Liver (tissue), 9 donors: ENCODE measurements around the gene ORMDL2. TPM values are rescaled to one million over a fixed set of nuclear protein-coding genes. Genes with fewer than 3 reads are reported as not detected.

ENCODE experiments used
- DNase-seq: peaks from one replicate; pipeline ENCODE4 v3.0.0-alpha.2; 2017; ENCODE audit warnings: low spot score
- H3K27ac ChIP-seq, 2 donors: one replicate each; pipeline ENCODE4 v1.7.0; 2013; ENCODE audit warnings: inconsistent platforms in 2 of 2, low read length in 2 of 2, control low read depth in 1 of 2, low read depth in 1 of 2, mild to moderate bottlenecking in 1 of 2
- H3K27me3 ChIP-seq, 4 donors: one replicate each; pipeline versions ENCODE4 v1.6.1 to v1.7.0; 2013; ENCODE audit warnings: low read length in 3 of 4, inconsistent platforms in 1 of 4, mild to moderate bottlenecking in 1 of 4, moderate library complexity in 1 of 4; ENCODE audit not compliant: control insufficient read depth in 4 of 4, insufficient read depth in 4 of 4
- H3K36me3 ChIP-seq, 4 donors: one replicate each; pipeline versions ENCODE4 v1.6.1 to v1.7.0; 2013; ENCODE audit warnings: low read length in 3 of 4, mild to moderate bottlenecking in 3 of 4, low read depth in 1 of 4, moderate library complexity in 1 of 4; ENCODE audit not compliant: control insufficient read depth in 4 of 4, insufficient read depth in 3 of 4
- H3K4me1 ChIP-seq, 4 donors: one replicate each; pipeline versions ENCODE4 v1.6.1 to v1.7.0; 2013; ENCODE audit warnings: low read length in 3 of 4, mild to moderate bottlenecking in 3 of 4, moderate library complexity in 1 of 4; ENCODE audit not compliant: control insufficient read depth in 4 of 4, insufficient read depth in 4 of 4
- H3K4me3 ChIP-seq, 3 donors: one replicate each; pipeline versions ENCODE4 v1.6.1 to v1.7.0; 2013; ENCODE audit warnings: low read length in 3 of 3, control low read depth in 1 of 3, low read depth in 1 of 3, mild to moderate bottlenecking in 1 of 3
- H3K9ac ChIP-seq, 2 donors: one replicate each; pipeline ENCODE4 v1.7.0; 2013; ENCODE audit warnings: low read length in 2 of 2, mild to moderate bottlenecking in 2 of 2, moderate library complexity in 2 of 2, control low read depth in 1 of 2, low read depth in 1 of 2
- H3K9me3 ChIP-seq, 4 donors: one replicate each; pipeline versions ENCODE4 v1.6.1 to v1.7.0; 2013; ENCODE audit warnings: low read length in 3 of 4; ENCODE audit not compliant: control insufficient read depth in 4 of 4
- EGR1 ChIP-seq, 2 donors: IDR thresholded peaks; 2 replicates each; pipeline ENCODE4 v1.6.1; 2016 to 2018; ENCODE audit warnings: antibody characterized with exemption in 2 of 2, low read depth in 2 of 2
- FOXA1 ChIP-seq: IDR thresholded peaks from 2 replicates; pipeline ENCODE4 v1.6.1; 2016; ENCODE audit warnings: antibody characterized with exemption
- FOXA2 ChIP-seq: IDR thresholded peaks from 2 replicates; pipeline ENCODE4 v1.6.1; 2016; ENCODE audit warnings: antibody characterized with exemption
- HNF4A ChIP-seq, 2 donors: conservative IDR thresholded peaks; 2 replicates each; pipeline ENCODE4 v1.6.1; 2016; ENCODE audit warnings: antibody characterized with exemption in 2 of 2, mild to moderate bottlenecking in 2 of 2
- HNF4G ChIP-seq: IDR thresholded peaks from 2 replicates; pipeline ENCODE4 v1.6.1; 2016; ENCODE audit warnings: antibody characterized with exemption
- JUND ChIP-seq, 2 donors: IDR thresholded peaks; 2 replicates each; pipeline ENCODE4 v1.6.1; 2016; ENCODE audit warnings: antibody characterized with exemption in 2 of 2
- NR2F2 ChIP-seq: IDR thresholded peaks from 2 replicates; pipeline ENCODE4 v1.6.1; 2016; ENCODE audit warnings: antibody characterized with exemption
- RAD21 ChIP-seq, 2 donors: IDR thresholded peaks; 2 replicates each; pipeline ENCODE4 v1.6.1; 2016; ENCODE audit warnings: antibody characterized with exemption in 2 of 2, mild to moderate bottlenecking in 2 of 2
- RXRA ChIP-seq, 2 donors: IDR thresholded peaks; 2 replicates each; pipeline ENCODE4 v1.6.1; 2017 to 2018; ENCODE audit warnings: antibody characterized with exemption in 2 of 2, mild to moderate bottlenecking in 1 of 2
- SP1 ChIP-seq: IDR thresholded peaks from 2 replicates; pipeline ENCODE4 v1.6.1; 2018; ENCODE audit warnings: antibody characterized with exemption, mild to moderate bottlenecking
- TAF1 ChIP-seq: conservative IDR thresholded peaks from 2 replicates; pipeline ENCODE4 v1.6.1; 2016; ENCODE audit warnings: antibody characterized with exemption, mild to moderate bottlenecking
- YY1 ChIP-seq: IDR thresholded peaks from 2 replicates; pipeline ENCODE4 v1.6.1; 2016; ENCODE audit warnings: antibody characterized with exemption, mild to moderate bottlenecking
- WGBS: extraction: QIAGEN DNeasy Blood & Tissue Kit; methylation state at CpG from one replicate; pipeline ENCODE4 v1.1.7; 2013; 5-methylcytosine and 5-hydroxymethylcytosine counted together
- polyA plus RNA-seq, 2 donors: library from polyadenylated mRNA; stranded (reverse) in 1 of 2; unstranded in 1 of 2; fragments of 200-250 nt in 1 of 2; fragments of >200 nt in 1 of 2; fragmentation: Nextera tagmentation in 1 of 2; extraction: Ambion mirVana in 1 of 2; gene quantifications; one replicate each; pipeline versions ENCODE4 v1.2.1 to v1.2.3, GENCODE V29; 2013 to 2015
- total RNA-seq, 2 donors: library from RNA; depleted of rRNA; stranded (reverse); fragments of >200 nt; gene quantifications; one replicate each; pipeline ENCODE4 v1.2.3, GENCODE V29; 2014
- TF ChIP-seq, protein P1 (sequence below): IDR thresholded peaks from 2 replicates; pipeline ENCODE4 v1.6.1; 2016; ENCODE audit warnings: antibody characterized with exemption
- TF ChIP-seq, protein P2 (sequence below): IDR thresholded peaks from 2 replicates; pipeline ENCODE4 v1.6.1; 2016; ENCODE audit warnings: antibody characterized with exemption
- TF ChIP-seq, protein P3 (sequence below): fragments of 150-350 bp; IDR thresholded peaks from 2 replicates; pipeline ENCODE4 v1.5.1; 2017; ENCODE audit warnings: improper control_type of control experiment, low read depth, low read length; ENCODE audit not compliant: missing input control
- TF ChIP-seq, protein P4 (sequence below): IDR thresholded peaks from 2 replicates; pipeline ENCODE4 v1.6.1; 2016; ENCODE audit warnings: antibody characterized with exemption
- TF ChIP-seq, protein P5 (sequence below): IDR thresholded peaks from 2 replicates; pipeline ENCODE4 v1.6.1; 2016; ENCODE audit warnings: antibody characterized with exemption, mild to moderate bottlenecking
- donor health status: healthy.
- donor health status: healthy.
- donor health status: healthy.
- donor health status: healthy.
- donor health status: healthy.

ORMDL2 gene
- total and polyA plus RNA-seq, 4 donors, result 12.8 to 54.2 (median 24.4) TPM

DNA sequence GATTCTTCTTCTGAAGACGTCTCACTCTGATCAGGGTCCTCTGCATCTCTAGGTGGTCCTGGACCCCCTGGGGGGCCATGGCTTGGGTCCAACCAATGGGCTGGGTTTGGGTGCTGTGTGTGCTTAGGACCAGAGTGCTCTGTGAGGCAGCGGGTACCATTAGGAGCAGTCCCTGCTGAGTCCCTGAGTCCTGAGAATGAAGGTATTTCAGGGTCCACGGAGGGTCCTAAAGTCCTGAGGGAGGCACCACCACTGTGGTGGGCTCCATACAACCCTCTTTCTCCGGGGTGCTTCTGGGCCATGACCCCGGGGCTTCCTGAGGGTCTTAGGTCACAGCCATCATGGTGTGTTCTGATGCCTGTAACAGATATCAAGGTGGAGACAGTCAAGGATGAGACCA lies 10.5 kb downstream of the ORMDL2 start:
- no peak for DNase-seq
- no peak overlapping the region for H3K9ac ChIP-seq
- H3K36me3 ChIP-seq, result no peaks in the 10 kb centered on the region
- H3K4me1 ChIP-seq, result peaks cover 9 to 47% (median 30%) of the 10 kb centered on the region in 4 donors
- H3K9me3 ChIP-seq, result no peaks in the 10 kb centered on the region
- H3K4me3 ChIP-seq, result peak overlapping the region in 1 of 3 donors; percentile 62
- H3K27ac ChIP-seq, result peak overlapping the region in 1 of 2 donors; percentile 45
- WGBS, result 92% methylated on average over 5 of the region's 5 CpGs
- no peaks in the 10 kb centered on the region for H3K27me3 ChIP-seq
- TF ChIP-seq, protein P1, sequence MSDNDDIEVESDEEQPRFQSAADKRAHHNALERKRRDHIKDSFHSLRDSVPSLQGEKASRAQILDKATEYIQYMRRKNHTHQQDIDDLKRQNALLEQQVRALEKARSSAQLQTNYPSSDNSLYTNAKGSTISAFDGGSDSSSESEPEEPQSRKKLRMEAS, result no peak

DNA sequence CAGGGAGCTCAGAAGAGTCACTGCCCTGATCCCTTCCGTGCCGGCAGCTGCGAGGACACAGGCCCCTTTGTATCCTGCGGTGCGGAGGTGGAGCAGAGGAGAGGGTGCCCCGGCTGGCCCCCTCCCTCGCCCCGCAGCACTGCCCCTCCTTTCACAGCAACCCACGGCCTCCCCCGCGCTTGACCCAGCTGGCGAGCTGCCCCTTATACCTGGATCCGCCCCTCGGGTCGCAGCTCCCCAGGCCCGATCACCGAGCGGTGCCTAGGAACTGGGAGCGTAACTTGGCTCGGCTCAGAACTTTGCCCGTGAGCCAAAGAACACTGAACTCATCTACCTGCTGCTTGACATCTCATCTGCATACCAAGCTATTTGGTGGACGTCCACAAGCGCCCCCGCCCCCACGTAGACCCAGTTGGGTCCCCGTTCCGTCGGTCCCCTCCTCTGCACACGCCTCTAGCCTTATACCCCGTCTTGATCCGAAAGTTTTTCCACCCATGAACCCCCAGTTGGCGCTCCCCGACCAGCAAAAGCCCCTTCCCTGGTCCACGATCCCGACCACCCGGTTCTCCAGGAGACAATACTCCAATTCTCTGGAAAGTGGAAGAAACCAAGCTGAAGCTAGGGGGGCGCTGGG lies 12.2 kb downstream of the ORMDL2 start:
- peak overlapping the region; percentile 84 to 95 (median 85) for H3K4me3 ChIP-seq
- H3K27me3 ChIP-seq, result no peaks in the 10 kb centered on the region
- no peaks in the 10 kb centered on the region for H3K9me3 ChIP-seq
- peak overlapping the region; percentile 93 to 94 for H3K27ac ChIP-seq
- TF ChIP-seq, protein P1, result no peak
- TF ChIP-seq HNF4A (conservative IDR thresholded peaks at IDR 0.05), result peak; percentile 9 to 14
- H3K36me3 ChIP-seq, result no peaks in the 10 kb centered on the region
- DNase-seq, result peak; percentile 69
- H3K9ac ChIP-seq, result peak overlapping the region; percentile 61 to 75
- WGBS, result 1% methylated on average over 37 of the region's 37 CpGs
- peaks cover 8 to 40% (median 23%) of the 10 kb centered on the region in 4 donors for H3K4me1 ChIP-seq

DNA sequence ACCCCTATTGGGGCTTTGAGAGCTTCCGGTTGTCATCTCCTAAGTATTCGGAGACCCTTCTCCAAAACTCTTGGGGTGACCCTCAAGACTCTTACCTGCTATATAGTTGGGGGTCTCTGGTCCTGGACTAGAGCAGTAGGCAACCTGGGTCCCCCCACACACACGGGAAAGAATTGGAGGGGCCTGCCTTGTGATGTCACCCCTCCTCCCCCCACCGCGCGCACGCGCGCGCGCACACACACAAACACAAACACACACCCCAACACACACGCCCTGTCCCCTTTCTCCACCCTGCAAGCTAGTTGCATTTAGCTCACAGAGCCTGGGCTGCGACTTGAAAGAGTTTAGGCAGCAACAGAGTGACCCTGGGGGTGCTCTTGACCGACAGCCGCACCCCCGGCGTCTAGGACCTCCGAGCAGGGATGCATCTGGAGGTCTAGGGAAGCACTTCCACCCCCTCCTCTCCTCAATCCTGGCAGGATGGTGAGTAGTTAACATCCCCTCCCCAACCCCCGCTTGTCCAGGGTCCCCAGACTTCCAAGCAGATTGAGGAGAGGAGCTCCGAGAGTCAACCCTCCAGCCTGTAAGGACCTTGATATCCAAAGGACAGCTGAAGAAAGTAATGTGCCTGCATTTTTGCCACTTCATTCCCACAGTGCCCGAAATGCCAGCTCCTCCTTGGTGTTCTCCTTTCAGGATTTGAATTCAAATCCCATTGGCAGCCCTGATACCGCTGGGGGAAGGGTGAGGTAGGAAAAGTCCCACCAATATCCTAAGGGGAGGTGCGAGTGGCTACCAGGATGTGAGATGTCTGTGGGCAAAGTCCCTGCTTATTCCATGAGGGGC lies 13.0 kb downstream of the ORMDL2 start:
- no peaks in the 10 kb centered on the region for H3K36me3 ChIP-seq
- peaks cover 8 to 37% (median 20%) of the 10 kb centered on the region in 4 donors for H3K4me1 ChIP-seq
- no peaks in the 10 kb centered on the region for H3K27me3 ChIP-seq
- TF ChIP-seq RAD21 (IDR thresholded peaks at IDR 0.05) (no peak), NR2F2 (no peak), HNF4A (conservative IDR thresholded peaks at IDR 0.05) (no peak), EGR1 (IDR thresholded peaks at IDR 0.05; ENCODE audit: low read depth in 2 of 2) (no peak), SP1 (no peak), JUND (IDR thresholded peaks at IDR 0.05) (no peak), YY1 (no peak), RXRA (IDR thresholded peaks at IDR 0.05) (no peak), FOXA1 (no peak), HNF4G (no peak), FOXA2 (no peak), TAF1 (no peak)
- TF ChIP-seq, protein P2, sequence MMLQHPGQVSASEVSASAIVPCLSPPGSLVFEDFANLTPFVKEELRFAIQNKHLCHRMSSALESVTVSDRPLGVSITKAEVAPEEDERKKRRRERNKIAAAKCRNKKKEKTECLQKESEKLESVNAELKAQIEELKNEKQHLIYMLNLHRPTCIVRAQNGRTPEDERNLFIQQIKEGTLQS, result no peak
- TF ChIP-seq, protein P3, sequence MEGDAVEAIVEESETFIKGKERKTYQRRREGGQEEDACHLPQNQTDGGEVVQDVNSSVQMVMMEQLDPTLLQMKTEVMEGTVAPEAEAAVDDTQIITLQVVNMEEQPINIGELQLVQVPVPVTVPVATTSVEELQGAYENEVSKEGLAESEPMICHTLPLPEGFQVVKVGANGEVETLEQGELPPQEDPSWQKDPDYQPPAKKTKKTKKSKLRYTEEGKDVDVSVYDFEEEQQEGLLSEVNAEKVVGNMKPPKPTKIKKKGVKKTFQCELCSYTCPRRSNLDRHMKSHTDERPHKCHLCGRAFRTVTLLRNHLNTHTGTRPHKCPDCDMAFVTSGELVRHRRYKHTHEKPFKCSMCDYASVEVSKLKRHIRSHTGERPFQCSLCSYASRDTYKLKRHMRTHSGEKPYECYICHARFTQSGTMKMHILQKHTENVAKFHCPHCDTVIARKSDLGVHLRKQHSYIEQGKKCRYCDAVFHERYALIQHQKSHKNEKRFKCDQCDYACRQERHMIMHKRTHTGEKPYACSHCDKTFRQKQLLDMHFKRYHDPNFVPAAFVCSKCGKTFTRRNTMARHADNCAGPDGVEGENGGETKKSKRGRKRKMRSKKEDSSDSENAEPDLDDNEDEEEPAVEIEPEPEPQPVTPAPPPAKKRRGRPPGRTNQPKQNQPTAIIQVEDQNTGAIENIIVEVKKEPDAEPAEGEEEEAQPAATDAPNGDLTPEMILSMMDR, result no peak
- TF ChIP-seq, protein P1, result no peak
- TF ChIP-seq, protein P4, sequence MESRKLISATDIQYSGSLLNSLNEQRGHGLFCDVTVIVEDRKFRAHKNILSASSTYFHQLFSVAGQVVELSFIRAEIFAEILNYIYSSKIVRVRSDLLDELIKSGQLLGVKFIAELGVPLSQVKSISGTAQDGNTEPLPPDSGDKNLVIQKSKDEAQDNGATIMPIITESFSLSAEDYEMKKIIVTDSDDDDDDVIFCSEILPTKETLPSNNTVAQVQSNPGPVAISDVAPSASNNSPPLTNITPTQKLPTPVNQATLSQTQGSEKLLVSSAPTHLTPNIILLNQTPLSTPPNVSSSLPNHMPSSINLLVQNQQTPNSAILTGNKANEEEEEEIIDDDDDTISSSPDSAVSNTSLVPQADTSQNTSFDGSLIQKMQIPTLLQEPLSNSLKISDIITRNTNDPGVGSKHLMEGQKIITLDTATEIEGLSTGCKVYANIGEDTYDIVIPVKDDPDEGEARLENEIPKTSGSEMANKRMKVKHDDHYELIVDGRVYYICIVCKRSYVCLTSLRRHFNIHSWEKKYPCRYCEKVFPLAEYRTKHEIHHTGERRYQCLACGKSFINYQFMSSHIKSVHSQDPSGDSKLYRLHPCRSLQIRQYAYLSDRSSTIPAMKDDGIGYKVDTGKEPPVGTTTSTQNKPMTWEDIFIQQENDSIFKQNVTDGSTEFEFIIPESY, result no peak
- TF ChIP-seq, protein P5, sequence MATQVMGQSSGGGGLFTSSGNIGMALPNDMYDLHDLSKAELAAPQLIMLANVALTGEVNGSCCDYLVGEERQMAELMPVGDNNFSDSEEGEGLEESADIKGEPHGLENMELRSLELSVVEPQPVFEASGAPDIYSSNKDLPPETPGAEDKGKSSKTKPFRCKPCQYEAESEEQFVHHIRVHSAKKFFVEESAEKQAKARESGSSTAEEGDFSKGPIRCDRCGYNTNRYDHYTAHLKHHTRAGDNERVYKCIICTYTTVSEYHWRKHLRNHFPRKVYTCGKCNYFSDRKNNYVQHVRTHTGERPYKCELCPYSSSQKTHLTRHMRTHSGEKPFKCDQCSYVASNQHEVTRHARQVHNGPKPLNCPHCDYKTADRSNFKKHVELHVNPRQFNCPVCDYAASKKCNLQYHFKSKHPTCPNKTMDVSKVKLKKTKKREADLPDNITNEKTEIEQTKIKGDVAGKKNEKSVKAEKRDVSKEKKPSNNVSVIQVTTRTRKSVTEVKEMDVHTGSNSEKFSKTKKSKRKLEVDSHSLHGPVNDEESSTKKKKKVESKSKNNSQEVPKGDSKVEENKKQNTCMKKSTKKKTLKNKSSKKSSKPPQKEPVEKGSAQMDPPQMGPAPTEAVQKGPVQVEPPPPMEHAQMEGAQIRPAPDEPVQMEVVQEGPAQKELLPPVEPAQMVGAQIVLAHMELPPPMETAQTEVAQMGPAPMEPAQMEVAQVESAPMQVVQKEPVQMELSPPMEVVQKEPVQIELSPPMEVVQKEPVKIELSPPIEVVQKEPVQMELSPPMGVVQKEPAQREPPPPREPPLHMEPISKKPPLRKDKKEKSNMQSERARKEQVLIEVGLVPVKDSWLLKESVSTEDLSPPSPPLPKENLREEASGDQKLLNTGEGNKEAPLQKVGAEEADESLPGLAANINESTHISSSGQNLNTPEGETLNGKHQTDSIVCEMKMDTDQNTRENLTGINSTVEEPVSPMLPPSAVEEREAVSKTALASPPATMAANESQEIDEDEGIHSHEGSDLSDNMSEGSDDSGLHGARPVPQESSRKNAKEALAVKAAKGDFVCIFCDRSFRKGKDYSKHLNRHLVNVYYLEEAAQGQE, result no peak
- DNase-seq, result peak; percentile 79
- peak overlapping the region; percentile 93 to 94 for H3K27ac ChIP-seq
- WGBS, result 19% methylated on average over 23 of the region's 23 CpGs
- peak overlapping the region; percentile 61 to 75 for H3K9ac ChIP-seq
- no peaks in the 10 kb centered on the region for H3K9me3 ChIP-seq
- peak overlapping the region; percentile 84 to 95 (median 85) for H3K4me3 ChIP-seq
